OCI-LY1 (cell line): ENCODE data around the gene ACTR3.

ENCODE experiments used
- H2AFZ ChIP-seq: fragments of 200-600 bp; sonication (generic), shearing (Covaris generic); 2 replicates; pipeline ENCODE4 v1.6.0; 2014; ENCODE audit warnings: antibody characterized with exemption, mild to moderate bottlenecking, low read length
- H3F3A ChIP-seq: fragments of 200-600 bp; sonication (generic), shearing (Covaris generic); 2 replicates; pipeline ENCODE4 v1.6.0; 2014; ENCODE audit warnings: mild to moderate bottlenecking, antibody characterized with exemption, low read length, moderate library complexity; ENCODE audit not compliant: insufficient read depth
- H3K27ac ChIP-seq: fragments of 200-600 bp; sonication (generic); 2 replicates; pipeline ENCODE4 v1.5.1; 2014; ENCODE audit warnings: low read length, mixed run types, mild to moderate bottlenecking, low read depth; ENCODE audit not compliant: poor library complexity, severe bottlenecking
- H3K27me3 ChIP-seq: fragments of 200-600 bp; sonication (generic); 2 replicates; pipeline ENCODE4 v1.6.0; 2014; ENCODE audit warnings: antibody characterized with exemption, mild to moderate bottlenecking, low read length, moderate library complexity; ENCODE audit not compliant: insufficient read depth
- H3K36me3 ChIP-seq: fragments of 200-600 bp; sonication (generic); 2 replicates; pipeline ENCODE4 v1.6.1; 2014; ENCODE audit warnings: mild to moderate bottlenecking, antibody characterized with exemption, low read length, moderate library complexity, mixed read lengths; ENCODE audit not compliant: insufficient read depth
- H3K4me1 ChIP-seq: fragments of 200-600 bp; sonication (generic); 2 replicates; pipeline ENCODE4 v1.5.1; 2014; ENCODE audit warnings: mild to moderate bottlenecking, low read length, moderate library complexity; ENCODE audit not compliant: insufficient read depth, severe bottlenecking
- H3K4me2 ChIP-seq: fragments of 200-600 bp; sonication (generic), shearing (Covaris generic); 2 replicates; pipeline ENCODE4 v1.6.1; 2014; ENCODE audit warnings: low read length
- H3K4me3 ChIP-seq: fragments of 200-600 bp; sonication (generic); 2 replicates; pipeline ENCODE4 v1.5.1; 2014; ENCODE audit warnings: low read length, low read depth, mild to moderate bottlenecking, mixed read lengths; ENCODE audit not compliant: poor library complexity, severe bottlenecking
- H3K79me2 ChIP-seq: fragments of 200-600 bp; shearing (Covaris generic); 2 replicates; pipeline ENCODE4 v1.6.1; 2016; ENCODE audit warnings: mixed run types, low read length, mixed read lengths; ENCODE audit not compliant: insufficient read depth
- H3K9ac ChIP-seq: fragments of 200-600 bp; sonication (generic), shearing (Covaris generic); 2 replicates; pipeline ENCODE4 v1.6.1; 2014; ENCODE audit warnings: mild to moderate bottlenecking, low read length, mixed read lengths
- H3K9me2 ChIP-seq: fragments of 200-600 bp; sonication (generic), shearing (Covaris generic); 2 replicates; pipeline ENCODE4 v1.6.1; 2014; ENCODE audit warnings: low read depth, mild to moderate bottlenecking, low read length, mixed read lengths
- H3K9me3 ChIP-seq: fragments of 200-600 bp; shearing (Covaris generic); 2 replicates; pipeline ENCODE4 v1.6.1; 2014; ENCODE audit warnings: low read length, mixed read lengths
- H4K20me1 ChIP-seq: fragments of 200-600 bp; sonication (generic), shearing (Covaris generic); 2 replicates; pipeline ENCODE4 v1.6.0; 2016; ENCODE audit warnings: mild to moderate bottlenecking, low read length; ENCODE audit not compliant: insufficient read depth
- EZH2 ChIP-seq: fragments of 200-600 bp; sonication (generic), shearing (Covaris generic); IDR thresholded peaks from 2 replicates; pipeline ENCODE4 v1.8.0; 2017; ENCODE audit warnings: borderline replicate concordance, mixed run types, mild to moderate bottlenecking, antibody characterized with exemption, low read length, moderate library complexity, mixed read lengths
- TF ChIP-seq, protein P1 (sequence below): fragments of 200-600 bp; sonication (generic), shearing (Covaris generic); IDR thresholded peaks from 2 replicates; pipeline ENCODE4 v1.5.1; 2017; ENCODE audit warnings: mild to moderate bottlenecking, antibody characterized with exemption, low read length, moderate library complexity, mixed read lengths

The ACTR3 gene

DNA sequence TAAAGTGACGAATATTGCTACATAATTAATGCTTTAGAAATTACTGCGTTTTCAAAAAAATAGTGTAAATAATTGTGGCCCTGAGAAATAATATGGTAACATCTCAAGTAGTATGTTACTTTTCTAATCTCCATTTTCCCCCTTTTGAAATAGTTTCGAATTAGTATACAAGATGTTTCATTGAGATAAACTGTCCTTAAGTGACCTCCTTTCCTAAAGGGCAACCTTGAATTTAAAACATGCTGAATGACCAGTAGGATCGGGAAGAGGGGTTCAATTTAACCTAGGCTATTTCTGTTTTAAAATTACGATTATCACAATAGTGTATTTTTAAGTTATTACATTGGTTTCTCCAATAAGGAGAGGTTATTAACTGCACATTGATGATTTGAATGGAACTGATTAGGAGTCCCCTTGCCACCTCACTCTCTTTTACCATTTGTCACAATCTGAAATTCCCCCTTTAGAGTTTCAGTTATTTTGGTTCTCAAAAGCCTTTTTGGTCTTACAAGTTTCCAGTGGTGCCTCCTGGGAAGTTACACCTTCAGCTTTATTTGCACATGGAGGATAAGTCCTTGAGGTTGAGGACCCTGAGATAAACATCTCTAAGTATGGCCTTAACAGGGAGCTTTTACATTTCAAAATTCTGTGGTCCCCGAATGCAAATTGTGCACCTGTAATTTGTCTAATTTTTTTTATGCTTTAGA, 2.3 kb downstream of the ACTR3 start:
- H3K9ac ChIP-seq, result peak overlapping the region; percentile 90
- H3K4me2 ChIP-seq, result peak overlapping the region; percentile 72
- peaks cover 58% of the 10 kb centered on the region; the same call in 1 of the 2 replicates for H3K36me3 ChIP-seq
- peak overlapping the region; percentile 82 for H3K4me3 ChIP-seq
- no peak overlapping the region for H2AFZ ChIP-seq
- peaks cover 78% of the 10 kb centered on the region for H3K79me2 ChIP-seq
- H3K9me3 ChIP-seq, result no peaks in the 10 kb centered on the region
- peaks cover 72% of the 10 kb centered on the region for H3K4me1 ChIP-seq
- 0 out of 2 replicates have a peak, but pooled peaks cover 1% of the 10 kb centered on the region for H3F3A ChIP-seq
- no peaks in the 10 kb centered on the region for H3K27me3 ChIP-seq
- no peak for TF ChIP-seq EZH2
- TF ChIP-seq, protein P1, sequence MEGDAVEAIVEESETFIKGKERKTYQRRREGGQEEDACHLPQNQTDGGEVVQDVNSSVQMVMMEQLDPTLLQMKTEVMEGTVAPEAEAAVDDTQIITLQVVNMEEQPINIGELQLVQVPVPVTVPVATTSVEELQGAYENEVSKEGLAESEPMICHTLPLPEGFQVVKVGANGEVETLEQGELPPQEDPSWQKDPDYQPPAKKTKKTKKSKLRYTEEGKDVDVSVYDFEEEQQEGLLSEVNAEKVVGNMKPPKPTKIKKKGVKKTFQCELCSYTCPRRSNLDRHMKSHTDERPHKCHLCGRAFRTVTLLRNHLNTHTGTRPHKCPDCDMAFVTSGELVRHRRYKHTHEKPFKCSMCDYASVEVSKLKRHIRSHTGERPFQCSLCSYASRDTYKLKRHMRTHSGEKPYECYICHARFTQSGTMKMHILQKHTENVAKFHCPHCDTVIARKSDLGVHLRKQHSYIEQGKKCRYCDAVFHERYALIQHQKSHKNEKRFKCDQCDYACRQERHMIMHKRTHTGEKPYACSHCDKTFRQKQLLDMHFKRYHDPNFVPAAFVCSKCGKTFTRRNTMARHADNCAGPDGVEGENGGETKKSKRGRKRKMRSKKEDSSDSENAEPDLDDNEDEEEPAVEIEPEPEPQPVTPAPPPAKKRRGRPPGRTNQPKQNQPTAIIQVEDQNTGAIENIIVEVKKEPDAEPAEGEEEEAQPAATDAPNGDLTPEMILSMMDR, result no peak
- peak overlapping the region; percentile 94 for H3K27ac ChIP-seq
- peaks cover 1% of the 10 kb centered on the region; the same call in 1 of the 2 replicates for H4K20me1 ChIP-seq
- no peaks in the 10 kb centered on the region for H3K9me2 ChIP-seq

DNA sequence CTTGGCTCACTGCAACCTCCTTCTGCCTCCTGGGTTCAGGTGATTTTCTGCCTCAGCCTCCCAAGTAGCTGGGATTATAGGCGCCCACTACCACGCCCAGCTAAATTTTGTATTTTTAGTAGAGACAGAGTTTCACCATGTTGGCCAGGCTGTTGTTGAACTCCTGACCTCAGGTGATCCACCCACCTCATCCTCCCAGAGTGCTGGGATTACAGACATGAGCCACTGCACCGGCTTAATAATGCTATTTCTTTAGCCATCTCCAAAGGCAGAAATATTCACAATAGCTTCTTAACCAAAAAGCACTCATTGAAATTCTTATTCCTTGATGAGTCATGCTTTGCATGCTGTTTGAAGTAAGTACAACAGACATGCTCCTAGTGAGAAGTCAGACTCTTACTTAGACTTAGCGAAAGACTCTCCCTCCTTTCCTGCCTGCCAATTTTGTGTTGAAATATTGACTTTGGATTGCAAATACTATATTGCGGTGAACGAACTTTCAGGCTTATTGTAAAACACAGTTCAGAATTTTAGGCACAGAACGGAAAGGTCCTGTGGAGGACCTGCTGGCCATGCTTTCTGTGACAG, 4.4 kb downstream of the ACTR3 start:
- H3K27ac ChIP-seq, result peak overlapping the region; percentile 94
- peaks cover 78% of the 10 kb centered on the region for H3K4me1 ChIP-seq
- H3K4me2 ChIP-seq, result peak overlapping the region; percentile 72
- peaks cover 6% of the 10 kb centered on the region; the same call in 1 of the 2 replicates for H4K20me1 ChIP-seq
- H2AFZ ChIP-seq, result no peak overlapping the region
- peak overlapping the region; percentile 82 for H3K4me3 ChIP-seq
- no peaks in the 10 kb centered on the region for H3K9me3 ChIP-seq
- H3K9me2 ChIP-seq, result no peaks in the 10 kb centered on the region
- peaks cover 85% of the 10 kb centered on the region for H3K79me2 ChIP-seq
- H3K36me3 ChIP-seq, result peaks cover 65% of the 10 kb centered on the region; the same call in 1 of the 2 replicates
- H3K27me3 ChIP-seq, result no peaks in the 10 kb centered on the region
- H3F3A ChIP-seq, result no peaks in the 10 kb centered on the region
- TF ChIP-seq, protein P1, result no peak
- no peak for TF ChIP-seq EZH2
- H3K9ac ChIP-seq, result peak overlapping the region; percentile 25; the same call in 1 of the 2 replicates

DNA sequence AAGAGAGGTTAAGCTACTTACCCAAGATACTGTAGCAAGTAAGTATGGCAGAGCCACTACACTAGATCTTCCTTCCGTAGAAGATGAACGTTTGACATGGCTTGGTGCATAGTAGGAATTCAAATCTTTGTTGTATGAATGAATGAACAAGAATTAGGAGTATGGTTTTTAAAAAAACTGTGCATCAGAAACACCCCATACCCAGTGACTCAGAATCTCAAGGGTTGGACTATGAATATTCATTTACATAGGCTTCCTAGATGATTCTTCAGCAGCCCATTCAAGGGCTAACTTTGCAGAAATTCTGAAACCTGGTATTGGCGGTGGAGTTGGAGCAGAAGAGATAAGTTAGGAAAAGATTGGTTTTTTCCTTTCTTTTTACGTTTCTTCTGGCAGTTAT, 5.4 kb downstream of the ACTR3 start:
- Histone ChIP-seq H2AFZ (no peak overlapping the region), H4K20me1 (peaks cover 6% of the 10 kb centered on the region; the same call in 1 of the 2 replicates), H3K27ac (peak overlapping the region; percentile 94), H3F3A (no peaks in the 10 kb centered on the region), H3K79me2 (peaks cover 95% of the 10 kb centered on the region), H3K9me2 (no peaks in the 10 kb centered on the region), H3K4me1 (peaks cover 88% of the 10 kb centered on the region), H3K9ac (peak overlapping the region; percentile 25; the same call in 1 of the 2 replicates), H3K4me3 (peak overlapping the region; percentile 82), H3K4me2 (peak overlapping the region; percentile 72), H3K36me3 (peaks cover 72% of the 10 kb centered on the region; the same call in 1 of the 2 replicates), H3K9me3 (no peaks in the 10 kb centered on the region), H3K27me3 (no peaks in the 10 kb centered on the region)
- TF ChIP-seq, protein P1, result no peak
- no peak for TF ChIP-seq EZH2
